Measurements from ENCODE around the gene AGBL2.

The AGBL2 gene

DNA sequence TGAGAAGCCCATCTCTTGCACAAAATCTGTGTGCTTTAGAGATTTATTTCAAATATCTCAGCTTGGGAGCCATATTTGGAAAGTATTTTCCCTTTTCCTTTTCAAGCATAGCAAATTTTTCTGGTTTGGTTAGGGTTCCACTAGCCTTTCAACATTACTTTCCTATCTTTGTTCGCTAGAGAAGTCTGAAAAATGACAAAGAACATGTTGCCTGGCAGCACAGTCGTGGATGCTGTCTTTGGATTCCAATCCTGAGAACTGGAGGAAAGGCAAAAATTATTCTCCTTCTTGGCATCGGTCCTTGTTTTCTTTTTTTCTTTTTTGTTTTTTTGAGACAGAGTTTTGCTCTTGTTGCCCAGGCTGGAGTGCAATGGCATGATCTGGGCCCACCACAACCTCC is 65.9 kb downstream of the AGBL2 start:
- TF ChIP-seq, protein P1, sequence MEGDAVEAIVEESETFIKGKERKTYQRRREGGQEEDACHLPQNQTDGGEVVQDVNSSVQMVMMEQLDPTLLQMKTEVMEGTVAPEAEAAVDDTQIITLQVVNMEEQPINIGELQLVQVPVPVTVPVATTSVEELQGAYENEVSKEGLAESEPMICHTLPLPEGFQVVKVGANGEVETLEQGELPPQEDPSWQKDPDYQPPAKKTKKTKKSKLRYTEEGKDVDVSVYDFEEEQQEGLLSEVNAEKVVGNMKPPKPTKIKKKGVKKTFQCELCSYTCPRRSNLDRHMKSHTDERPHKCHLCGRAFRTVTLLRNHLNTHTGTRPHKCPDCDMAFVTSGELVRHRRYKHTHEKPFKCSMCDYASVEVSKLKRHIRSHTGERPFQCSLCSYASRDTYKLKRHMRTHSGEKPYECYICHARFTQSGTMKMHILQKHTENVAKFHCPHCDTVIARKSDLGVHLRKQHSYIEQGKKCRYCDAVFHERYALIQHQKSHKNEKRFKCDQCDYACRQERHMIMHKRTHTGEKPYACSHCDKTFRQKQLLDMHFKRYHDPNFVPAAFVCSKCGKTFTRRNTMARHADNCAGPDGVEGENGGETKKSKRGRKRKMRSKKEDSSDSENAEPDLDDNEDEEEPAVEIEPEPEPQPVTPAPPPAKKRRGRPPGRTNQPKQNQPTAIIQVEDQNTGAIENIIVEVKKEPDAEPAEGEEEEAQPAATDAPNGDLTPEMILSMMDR (conservative IDR thresholded peaks at IDR 0.05; ENCODE audit: low read depth, low read length) = no peak
- no peaks in the 10 kb centered on the region for H3K27me3 ChIP-seq (ENCODE audit: insufficient read depth, low read depth)
- no peak overlapping the region for H3K27ac ChIP-seq
- H3K9ac ChIP-seq = no peak overlapping the region
- H3K79me2 ChIP-seq (ENCODE audit: insufficient read depth, low read depth) = no peaks in the 10 kb centered on the region
- no peak overlapping the region for H3K4me2 ChIP-seq
- no peaks in the 10 kb centered on the region for H4K20me1 ChIP-seq (ENCODE audit: insufficient read depth)
- no peak overlapping the region for H3K4me3 ChIP-seq (IDR thresholded peaks at IDR 0.05; ENCODE audit: insufficient read depth, low read depth, low read length)
- H3K4me1 ChIP-seq (ENCODE audit: low read depth, poor library complexity, severe bottlenecking) = no peaks in the 10 kb centered on the region
- H3K36me3 ChIP-seq (ENCODE audit: insufficient read depth) = no peaks in the 10 kb centered on the region
- H2AFZ ChIP-seq (ENCODE audit: low read depth) = no peak overlapping the region

DNA sequence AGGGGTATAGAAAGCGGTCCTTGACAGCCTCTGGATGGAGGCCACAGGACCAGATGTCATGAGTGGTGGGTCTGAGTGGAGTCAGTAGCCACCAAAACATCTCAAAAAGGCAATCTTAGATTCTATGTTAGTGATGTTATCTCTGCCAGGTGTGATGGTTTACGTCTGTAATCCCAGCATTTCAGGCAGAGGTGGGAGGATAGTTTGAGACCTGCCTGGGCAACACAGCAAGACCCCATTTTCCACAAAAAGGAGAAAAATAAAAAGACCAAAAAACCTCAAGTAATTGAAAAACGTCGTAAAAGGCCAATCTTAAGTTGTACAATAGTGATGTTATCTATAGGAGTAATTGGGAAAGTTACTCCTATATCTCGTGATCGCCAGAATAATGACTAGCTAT is 69.2 kb downstream of the AGBL2 start:
- Histone ChIP-seq H3K27ac (no peak overlapping the region), H3K4me2 (no peak overlapping the region), H3K9ac (no peak overlapping the region), H3K4me1 (ENCODE audit: low read depth, poor library complexity, severe bottlenecking) (peaks cover 4% of the 10 kb centered on the region), H3K79me2 (ENCODE audit: insufficient read depth, low read depth) (peaks cover 8% of the 10 kb centered on the region), H2AFZ (ENCODE audit: low read depth) (no peak overlapping the region), H3K36me3 (ENCODE audit: insufficient read depth) (no peaks in the 10 kb centered on the region), H3K4me3 (IDR thresholded peaks at IDR 0.05; ENCODE audit: insufficient read depth, low read depth, low read length) (no peak overlapping the region), H4K20me1 (ENCODE audit: insufficient read depth) (no peaks in the 10 kb centered on the region), H3K27me3 (ENCODE audit: insufficient read depth, low read depth) (no peaks in the 10 kb centered on the region)
- TF ChIP-seq, protein P1 (conservative IDR thresholded peaks at IDR 0.05; ENCODE audit: low read depth, low read length) = no peak

DNA sequence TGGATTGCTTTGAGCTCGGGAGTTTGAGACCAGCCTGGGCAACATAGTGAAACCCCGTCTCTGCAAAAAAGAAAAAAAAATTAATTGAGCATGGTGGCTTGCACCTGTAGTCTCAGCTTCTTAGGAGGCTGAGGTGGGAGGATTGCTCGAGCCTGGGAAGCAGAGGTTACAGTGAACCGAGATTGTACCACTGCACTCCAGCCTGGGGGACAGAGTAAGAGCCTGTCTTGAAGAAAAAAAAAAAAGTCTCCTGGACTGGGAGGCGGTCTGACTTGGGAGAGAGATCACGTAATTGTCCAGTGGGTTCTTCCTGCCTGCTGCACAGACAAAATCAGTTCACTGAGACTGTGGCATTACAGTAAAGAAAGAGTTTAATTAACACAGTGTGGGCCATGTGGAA is 69.7 kb downstream of the AGBL2 start:
- Histone ChIP-seq H3K27me3 (ENCODE audit: insufficient read depth, low read depth) (no peaks in the 10 kb centered on the region), H3K4me3 (IDR thresholded peaks at IDR 0.05; ENCODE audit: insufficient read depth, low read depth, low read length) (no peak overlapping the region), H3K79me2 (ENCODE audit: insufficient read depth, low read depth) (peaks cover 13% of the 10 kb centered on the region), H4K20me1 (ENCODE audit: insufficient read depth) (no peaks in the 10 kb centered on the region), H3K36me3 (ENCODE audit: insufficient read depth) (no peaks in the 10 kb centered on the region), H3K4me2 (no peak overlapping the region), H3K9ac (no peak overlapping the region), H3K4me1 (ENCODE audit: low read depth, poor library complexity, severe bottlenecking) (peaks cover 9% of the 10 kb centered on the region), H2AFZ (ENCODE audit: low read depth) (no peak overlapping the region), H3K27ac (no peak overlapping the region)
- TF ChIP-seq, protein P1 (conservative IDR thresholded peaks at IDR 0.05; ENCODE audit: low read depth, low read length) = no peak

DNA sequence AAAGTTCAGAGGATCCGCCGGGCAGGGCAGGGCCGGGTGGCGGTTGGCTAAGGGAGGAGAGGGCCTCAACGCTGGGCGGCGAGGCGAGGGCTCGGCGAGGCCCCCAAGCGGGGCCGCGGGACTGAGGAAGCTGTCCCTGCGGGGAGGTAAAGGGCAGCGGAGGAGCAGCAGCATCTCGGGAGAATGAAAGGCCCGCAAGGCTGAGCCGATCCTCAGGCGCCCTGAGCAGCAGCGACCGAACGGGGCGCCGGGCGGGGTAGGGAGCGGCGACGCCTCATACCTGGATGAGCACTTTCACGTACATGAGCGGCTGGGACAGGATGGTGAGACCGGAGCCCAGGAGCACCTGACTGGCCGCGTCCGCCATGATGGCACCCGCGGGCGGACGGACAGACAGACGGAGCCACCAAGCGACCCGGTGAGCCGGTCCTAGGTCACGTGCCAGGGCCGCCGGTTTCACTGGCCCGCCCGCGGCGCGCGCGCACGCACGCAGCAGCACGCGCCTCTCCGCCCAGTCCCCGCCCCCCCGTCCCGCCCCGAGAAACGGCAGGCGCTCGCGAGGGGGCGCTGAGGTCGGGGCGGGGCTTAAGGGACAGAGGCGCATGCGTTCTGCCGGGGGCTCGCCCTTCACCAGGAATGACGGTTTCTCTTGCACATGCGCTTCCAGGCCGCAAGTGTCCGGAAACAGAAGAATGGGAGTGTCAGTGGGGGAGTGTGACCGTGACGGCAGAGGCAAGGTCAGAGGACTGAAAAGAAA is 72.9 kb downstream of the AGBL2 start, which contains the start of gene MTCH2:
MTCH2 (minus strand) TSS at position 461 of the 757 bp plus-strand sequence; CDS start at position 367, 94 bp downstream.
- peak within 1 kb of the TSS; percentile 94 for H3K9ac ChIP-seq
- H3K4me1 ChIP-seq (ENCODE audit: low read depth, poor library complexity, severe bottlenecking) = peaks cover 14% of the 10 kb centered on the region
- TF ChIP-seq, protein P1 (conservative IDR thresholded peaks at IDR 0.05; ENCODE audit: low read depth, low read length) = no peak
- peaks cover 12% of the 10 kb centered on the region; the same call in 1 of the 2 replicates for H3K36me3 ChIP-seq (ENCODE audit: insufficient read depth)
- peaks cover 26% of the 10 kb centered on the region for H3K79me2 ChIP-seq (ENCODE audit: insufficient read depth, low read depth)
- peak within 1 kb of the TSS; percentile 74 for H3K27ac ChIP-seq
- peak within 1 kb of the TSS; percentile 72 for H3K4me2 ChIP-seq
- no peaks in the 10 kb centered on the region for H3K27me3 ChIP-seq (ENCODE audit: insufficient read depth, low read depth)
- H2AFZ ChIP-seq (ENCODE audit: low read depth) = peak within 1 kb of the TSS; percentile 75
- H3K4me3 ChIP-seq (IDR thresholded peaks at IDR 0.05; ENCODE audit: insufficient read depth, low read depth, low read length) = no peak within 1 kb of the TSS
- no peaks in the 10 kb centered on the region for H4K20me1 ChIP-seq (ENCODE audit: insufficient read depth)

All from KMS-11 (cell line).